TTC549 (cell line): ENCODE data around the gene CTNNA2.

Experiments used
- FAIRE-seq: peaks from 2 replicates; lab custom pipeline; 2012; peaks lifted over from hg19 to GRCh38; lab: Jason Lieb, UNC

Gene CTNNA2

DNA sequence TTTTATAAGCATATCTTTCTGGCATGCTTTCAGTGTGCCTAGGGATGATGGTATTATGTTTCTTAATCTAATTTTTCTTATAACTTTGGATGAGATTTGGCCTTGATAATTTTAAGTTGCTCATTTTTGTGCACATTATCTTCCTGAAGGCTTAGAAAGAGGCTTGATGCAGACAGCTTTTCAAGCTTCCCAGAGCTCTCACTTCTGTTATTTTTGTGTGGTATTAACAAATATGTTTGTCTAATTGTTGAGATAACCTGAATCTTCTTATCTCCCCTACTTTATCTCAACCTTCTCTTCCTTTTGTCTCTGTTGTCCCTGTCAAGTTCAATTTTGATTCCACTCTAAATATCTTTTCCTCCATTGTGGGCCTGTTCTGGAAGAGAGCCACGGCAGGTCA is 904.9 kb downstream of the CTNNA2 start:
- no peak for FAIRE-seq

DNA sequence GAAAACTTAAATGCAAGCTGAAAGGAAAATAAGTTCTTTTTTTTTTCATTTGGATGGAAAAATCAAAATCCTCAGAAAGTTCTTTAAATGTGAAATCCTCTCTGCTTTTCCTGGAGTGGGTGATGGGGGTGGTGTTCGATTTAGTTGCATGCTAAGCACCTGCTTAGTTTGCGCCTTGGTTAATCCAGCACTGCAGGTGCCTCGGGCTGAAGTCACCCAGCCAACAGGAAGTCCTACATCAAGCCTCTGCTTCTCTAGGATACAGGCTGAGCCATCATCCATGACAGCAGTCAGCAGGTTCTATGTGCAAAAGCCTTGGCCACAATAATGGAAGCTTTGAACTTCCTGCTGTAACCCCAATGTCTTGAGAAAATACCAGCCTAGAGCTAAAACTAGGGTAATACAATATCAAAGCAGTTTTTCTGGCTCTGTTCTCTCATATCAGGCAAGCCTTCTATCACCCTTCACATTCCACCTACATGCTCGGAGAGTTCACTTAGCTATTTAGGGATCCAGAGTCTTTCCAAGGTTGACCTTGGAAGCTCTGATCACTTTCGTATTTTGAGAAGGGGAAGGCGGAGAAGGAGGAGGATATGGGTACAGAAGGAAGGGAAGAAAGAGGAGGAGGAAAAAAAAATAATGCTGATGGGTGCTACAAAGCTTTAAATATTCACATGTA is 907.8 kb downstream of the CTNNA2 start:
- FAIRE-seq, result no peak

DNA sequence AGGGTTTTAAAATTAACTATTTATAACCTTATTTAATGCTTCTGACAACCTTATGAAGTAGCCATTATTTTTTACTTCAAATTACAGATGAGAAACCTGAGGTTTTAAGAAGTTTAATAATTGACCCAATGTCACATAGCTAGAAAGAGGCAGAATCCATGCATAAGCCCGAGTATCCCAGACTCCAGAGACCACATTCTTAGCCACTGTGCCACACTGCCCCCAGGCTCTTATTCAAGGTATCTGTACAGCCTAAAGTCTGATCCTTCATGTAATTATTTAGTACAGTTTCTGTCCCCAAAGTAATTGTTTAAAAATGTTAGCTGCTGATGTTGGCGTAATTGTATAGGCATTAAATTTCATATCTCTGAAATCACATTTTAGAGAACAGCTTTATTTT is 916.4 kb downstream of the CTNNA2 start:
- FAIRE-seq, result no peak

DNA sequence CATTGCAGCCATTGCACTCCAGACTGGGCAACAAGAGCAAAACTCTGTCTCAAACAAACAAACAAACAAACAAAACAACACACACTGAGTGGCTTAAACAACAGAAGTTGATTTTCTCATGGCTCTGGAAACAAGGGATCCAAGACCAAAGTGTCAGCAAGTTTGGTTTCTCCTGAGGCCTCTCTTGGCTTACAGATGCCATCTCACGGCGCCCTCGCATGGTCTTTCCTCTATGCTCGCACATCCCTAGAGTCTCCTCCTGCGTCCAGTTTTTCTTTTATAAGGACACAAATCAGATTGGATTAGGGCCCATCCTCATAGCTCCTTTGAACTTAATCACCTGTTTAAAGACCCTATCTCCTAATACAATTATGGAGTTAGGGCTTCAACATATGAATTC is 925.1 kb downstream of the CTNNA2 start:
- FAIRE-seq, result no peak

DNA sequence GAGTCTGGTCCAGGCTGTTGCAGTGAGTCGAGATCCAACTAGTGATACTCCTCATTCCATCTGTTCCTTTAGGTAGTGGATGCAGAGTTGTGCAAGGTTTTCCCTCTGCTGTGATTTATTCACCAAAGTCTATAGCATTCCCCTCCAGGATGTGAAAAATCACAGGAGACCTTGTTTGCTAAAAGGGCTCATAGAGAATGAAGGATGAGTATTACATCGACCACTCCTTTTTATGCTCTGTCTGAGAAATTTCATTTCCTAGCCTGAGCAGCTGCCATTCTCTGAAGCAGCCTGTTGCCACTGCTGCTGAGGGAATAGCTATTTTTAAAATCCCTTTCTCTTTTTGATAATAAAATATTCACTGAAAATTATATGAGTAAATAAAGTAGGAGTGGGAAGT is 925.8 kb downstream of the CTNNA2 start:
- no peak for FAIRE-seq

DNA sequence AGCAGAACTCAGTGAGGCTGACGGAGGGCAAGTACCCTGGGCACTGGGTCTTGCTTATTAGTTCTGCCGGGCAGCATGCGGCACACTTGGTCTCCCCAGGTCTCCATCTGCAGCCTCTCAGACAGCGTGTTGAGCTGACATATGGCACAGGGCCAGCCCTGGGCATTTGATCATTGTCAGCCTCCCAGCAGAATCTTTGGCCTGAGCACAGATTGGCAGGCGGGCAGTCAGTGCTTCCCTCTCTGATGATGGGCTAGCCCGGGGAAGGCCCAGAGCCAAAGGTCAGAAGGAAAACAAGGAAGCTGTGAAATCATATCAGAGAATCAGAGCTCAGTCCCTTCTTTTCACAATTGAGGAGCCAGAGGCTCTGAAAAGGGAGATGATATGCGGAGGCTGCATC is 941.8 kb downstream of the CTNNA2 start:
- no peak for FAIRE-seq

DNA sequence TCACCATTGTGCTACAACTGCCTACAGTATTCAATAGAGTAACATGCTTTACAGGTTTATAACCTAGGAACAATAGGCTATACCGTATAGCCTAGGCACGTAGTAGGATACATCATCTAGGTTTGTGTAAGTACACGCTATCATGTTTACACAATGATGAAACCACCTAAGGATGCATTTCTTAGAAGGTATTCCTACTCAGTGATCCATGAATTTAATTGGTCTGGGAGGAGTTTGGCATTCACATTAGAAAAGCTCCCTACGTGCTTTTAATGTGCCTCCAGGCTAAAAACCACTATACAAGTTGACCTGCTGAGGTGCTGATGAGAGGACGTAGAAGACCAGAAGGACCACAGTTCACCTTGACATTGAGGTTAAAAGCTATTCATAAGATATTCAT is 946.2 kb downstream of the CTNNA2 start:
- FAIRE-seq, result no peak

DNA sequence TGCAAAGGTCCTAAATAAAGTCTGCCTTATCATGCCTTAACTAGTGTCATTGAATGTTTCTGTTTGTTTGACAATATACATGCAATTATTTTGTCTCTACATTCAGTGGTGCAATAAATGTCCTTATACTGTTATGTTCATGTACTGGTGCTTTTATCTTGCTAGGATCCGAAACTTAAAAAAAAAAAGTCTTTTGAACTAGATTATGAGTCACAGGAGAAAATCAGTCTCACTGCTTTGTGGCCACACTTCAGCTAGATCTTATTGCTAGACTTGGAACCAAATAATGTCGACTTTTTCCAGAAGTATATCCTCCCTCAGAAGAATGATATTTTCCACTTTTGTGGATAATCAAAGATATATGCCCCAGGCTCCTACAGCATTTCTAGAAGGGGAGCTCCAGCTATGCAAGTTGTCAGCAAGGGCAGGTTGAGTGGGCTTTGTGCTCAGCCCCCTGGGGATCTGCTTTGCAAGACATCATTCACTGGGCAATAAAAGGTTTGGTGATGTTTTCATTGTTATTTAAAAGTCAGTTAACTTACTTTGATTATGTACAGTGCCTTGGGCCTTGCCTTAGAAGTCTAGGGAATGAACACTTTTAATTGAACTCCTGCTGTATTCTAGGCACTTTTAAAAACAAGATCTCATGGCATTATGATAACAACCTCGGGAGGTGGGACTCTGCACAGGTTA is 948.8 kb downstream of the CTNNA2 start:
- no peak for FAIRE-seq

DNA sequence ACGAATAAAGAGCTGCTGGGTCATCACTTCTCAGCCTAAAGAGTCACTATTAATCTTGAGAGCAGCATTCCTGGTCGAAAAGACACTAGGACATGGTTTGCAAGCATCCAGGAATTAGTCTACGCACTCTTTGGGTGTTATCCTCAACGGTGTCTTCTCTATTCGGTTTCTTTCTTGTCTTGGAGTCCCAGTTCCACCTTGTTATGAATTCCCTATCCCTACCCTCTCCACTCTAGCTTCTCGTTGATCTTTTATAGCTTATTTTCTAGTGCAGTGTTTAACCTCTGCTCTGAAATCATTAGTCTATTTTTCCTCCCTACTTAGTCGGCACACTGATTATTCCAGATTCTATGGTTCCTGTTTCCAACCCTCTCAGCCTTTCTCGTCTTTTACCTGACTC is 949.8 kb downstream of the CTNNA2 start:
- no peak for FAIRE-seq

DNA sequence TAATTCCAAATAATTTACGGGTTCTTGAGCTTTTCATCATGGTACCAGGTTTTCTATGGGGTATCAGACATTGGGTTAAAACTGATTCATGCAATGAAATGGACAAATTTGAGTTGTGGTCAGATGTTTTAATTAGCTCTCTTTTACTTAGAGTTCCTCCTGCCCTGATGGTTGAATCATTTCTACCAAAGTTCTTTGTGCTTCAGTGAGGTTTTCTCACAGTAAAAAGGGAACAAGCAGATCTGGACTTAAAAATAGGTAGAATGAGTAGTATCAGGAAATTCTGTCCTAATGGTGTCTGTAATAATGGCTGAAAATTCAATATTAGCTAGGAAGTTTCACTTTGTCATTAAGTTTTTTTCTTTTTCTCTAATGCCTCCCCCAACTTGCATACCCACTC is 951.4 kb downstream of the CTNNA2 start:
- FAIRE-seq, result no peak

DNA sequence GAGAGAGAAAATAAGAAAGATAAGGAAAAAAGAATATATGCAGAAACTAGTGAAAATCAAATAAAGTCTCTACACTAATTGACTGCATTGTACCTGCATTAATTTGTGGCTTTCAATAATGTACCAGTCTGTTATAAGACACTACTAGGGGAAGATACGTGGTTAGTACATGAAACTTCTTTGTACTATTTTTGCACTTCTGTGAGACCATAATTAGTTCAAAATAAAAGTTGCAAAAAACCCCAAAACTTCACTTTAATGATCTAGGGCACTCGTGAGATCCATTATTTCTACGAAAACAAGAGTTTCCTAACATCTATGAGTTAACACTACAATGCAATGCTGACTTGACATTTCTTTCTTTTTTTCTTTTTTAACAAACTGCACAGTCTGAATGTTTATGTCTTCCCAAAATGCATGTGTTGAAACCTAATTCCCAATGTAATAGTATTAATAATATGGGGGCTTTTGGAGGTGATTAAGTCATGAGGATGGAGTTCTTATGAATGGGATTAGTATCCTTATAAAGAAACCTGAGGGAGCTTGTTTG is 954.5 kb downstream of the CTNNA2 start:
- FAIRE-seq, result no peak

DNA sequence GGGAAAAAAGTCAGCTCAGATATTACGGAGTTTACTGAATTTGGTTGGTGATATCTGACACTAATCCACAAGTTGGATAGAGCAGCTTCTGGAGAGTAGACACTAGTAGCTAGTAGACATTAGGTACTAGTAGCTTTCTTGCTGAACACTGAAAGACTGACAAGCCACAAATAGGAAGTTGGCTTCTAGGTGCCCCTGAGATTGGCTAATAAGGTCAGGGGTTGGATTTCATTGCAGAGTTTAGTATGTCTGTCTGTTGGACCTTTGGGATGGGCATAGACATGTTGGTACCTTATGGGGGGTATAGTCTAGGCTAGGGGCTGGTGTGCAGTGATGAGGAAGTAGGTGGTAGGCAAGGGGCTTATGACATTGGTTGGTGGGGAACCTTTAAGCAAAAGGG is 956.6 kb downstream of the CTNNA2 start:
- no peak for FAIRE-seq

DNA sequence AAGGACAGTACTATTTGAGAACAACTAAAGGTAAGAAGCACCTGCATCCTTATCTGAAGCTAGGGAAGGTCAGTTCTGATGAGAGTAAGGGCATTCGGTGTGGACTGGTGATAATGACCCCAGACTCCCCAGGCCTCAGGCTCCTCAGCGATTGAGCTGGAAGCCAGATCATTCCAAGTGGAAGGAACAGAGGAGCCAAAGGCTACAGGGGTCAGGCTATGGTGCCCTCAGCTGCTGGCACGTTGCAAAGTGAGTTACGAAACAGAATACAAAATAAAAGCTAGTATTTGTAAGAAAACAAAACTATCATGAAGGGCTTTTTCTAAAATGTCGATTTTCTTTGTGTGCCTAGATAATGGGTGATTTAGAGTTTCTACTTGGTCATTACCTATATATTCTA is 960.2 kb downstream of the CTNNA2 start:
- FAIRE-seq, result no peak

DNA sequence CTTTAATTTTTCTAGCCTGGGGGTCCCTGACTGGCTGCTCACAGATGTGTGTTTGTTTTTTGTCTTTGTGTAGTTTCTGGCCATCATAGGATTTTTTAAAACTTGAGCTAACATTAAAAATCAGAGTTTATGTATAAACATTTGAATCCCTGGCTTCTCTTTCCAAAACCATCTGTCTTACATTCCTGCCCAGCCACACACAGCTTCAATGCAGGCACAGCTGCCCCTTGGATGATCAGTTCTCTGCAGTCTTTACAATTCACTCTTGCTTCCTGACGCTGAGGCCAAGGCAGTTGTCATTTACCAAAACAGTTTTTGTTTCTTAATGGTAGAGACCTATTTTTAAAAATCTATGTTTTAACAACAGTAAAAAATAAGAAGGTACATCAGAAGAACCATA is 960.9 kb downstream of the CTNNA2 start:
- FAIRE-seq, result no peak

DNA sequence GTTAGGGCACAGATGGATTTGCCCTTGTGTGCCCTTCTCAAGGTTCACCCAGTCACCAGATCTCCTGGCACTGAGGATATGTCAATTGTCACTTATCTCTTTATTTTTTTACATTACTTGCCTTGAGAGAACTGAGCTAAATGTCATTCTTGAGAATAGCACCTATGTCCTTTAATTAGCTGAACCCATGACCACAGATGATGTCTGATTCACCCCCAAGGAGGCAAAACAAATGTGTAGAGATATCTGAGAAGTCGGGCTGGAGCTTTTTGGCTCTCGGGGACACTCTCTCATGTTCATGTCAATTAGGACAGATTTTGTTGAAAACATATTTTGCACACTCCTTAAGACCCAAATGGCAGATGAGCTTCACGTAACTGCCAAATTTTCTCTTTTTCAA is 963.1 kb downstream of the CTNNA2 start:
- no peak for FAIRE-seq

DNA sequence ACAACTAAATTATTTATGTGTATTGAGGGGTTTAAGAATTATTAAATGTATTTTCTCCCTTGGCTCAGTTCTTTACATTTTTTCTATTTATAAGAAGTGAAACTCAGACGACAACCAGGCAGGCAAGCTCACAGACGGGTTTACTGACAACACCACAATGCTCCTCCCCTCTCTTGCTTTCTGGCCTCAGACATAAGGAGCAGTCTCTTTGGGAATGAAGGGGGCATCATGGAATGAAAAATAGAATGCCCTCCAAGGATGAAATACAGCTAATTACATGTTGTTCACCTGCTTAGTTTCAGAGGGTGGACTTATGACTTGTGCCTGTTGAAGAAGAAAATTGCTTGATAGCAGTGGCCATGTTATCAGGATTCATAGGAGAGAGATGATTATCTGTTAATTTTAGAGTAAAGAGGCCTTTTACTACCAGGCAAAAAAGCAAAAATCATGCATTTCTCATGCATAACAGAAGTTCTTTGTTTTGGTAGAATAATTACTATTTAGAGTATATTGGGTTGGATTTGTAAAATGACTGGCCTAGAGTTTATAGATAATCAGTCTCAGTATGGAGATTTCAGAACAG is 963.8 kb downstream of the CTNNA2 start:
- no peak for FAIRE-seq

DNA sequence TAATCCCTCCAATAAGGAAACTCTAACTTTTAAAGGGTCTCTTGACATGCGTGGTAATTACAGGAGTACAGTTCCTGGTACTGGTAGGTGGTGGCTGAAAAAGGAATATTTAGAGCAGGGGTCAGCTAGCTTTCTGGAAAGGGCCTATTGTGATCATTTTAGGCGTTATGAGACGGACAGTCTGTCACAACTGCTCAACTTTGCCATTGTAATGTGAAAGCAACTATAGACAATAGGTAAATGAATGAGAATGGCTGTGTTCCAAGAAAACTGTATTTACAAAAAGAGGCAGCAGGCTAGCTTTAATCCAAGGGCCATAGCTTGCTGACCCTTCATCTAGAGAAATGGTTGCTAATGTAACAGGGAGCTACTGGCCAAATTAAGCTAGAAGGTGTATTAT is 969.4 kb downstream of the CTNNA2 start:
- no peak for FAIRE-seq

DNA sequence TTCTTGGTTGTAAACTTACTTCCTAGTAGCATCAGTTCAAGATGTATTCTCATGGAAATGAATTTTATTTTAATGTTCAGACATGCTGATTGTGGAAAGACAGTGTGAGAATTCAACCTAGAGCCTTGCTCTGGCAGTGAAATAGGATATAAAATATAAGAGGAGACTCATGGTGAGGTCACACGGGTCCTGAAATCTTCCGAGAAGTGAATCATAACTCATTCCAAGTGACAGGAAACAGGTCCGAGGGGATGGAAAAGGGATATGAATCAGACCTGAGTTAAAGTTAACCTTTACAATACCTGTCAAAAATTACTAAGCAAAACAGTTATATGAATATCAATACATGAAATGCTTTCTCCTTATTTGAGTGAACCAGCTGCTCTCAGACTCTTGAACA is 976.9 kb downstream of the CTNNA2 start:
- no peak for FAIRE-seq

DNA sequence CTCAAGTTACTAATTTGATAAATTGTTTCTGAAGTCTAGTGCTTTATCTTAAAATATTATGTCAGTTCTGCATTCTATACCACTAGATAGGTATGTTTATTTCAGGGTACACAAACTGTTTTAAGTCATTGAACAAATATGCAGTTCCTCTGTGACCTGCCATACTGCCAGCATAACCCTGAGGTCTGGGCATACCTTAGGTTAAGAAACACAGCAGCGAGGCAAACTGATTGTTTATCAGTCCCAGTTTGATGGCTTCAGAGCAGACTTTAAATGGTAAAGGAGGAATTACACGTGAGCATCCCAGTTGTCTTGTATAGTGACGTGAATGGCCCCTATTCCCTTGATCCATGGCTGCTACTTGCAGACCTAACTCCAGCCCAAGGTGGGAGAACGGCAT is 978.1 kb downstream of the CTNNA2 start:
- FAIRE-seq, result no peak

DNA sequence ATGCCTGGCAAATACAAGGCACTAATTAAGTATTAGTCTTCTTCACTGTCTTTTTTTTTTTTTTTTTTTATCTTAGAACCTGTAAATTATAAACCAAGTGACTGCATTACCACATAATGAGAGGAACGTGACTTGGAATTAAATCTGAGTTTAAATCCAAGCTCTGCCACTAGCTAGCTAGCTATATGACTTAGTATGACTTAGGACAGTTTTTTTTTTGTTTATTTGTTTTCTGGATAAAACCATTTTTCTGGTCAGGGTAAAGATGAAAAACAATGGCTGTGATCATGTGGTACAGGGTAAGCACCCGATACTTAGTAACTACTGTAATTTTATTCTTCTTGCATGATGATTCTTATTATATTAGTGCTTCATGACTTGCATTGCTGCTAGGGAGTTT is 983.5 kb downstream of the CTNNA2 start:
- FAIRE-seq, result no peak

DNA sequence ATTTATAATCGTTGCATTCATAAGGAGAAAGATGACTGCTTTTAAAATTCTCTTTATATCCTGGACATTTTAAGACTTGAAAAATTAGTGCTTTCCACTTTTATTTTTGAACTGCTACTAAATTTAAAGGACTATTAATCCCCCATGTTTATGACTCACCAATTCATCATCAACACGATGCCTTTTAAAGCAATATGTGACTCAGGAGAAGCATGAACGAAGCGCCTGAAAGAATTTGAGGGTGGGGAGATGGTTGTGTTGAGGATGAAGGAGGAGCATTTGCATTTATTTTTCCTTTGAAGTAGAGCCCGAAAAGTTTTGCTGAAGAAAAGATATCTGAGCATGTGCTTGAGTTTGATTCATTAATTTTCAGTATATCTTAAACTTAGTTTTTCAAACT is 983.9 kb downstream of the CTNNA2 start:
- no peak for FAIRE-seq

DNA sequence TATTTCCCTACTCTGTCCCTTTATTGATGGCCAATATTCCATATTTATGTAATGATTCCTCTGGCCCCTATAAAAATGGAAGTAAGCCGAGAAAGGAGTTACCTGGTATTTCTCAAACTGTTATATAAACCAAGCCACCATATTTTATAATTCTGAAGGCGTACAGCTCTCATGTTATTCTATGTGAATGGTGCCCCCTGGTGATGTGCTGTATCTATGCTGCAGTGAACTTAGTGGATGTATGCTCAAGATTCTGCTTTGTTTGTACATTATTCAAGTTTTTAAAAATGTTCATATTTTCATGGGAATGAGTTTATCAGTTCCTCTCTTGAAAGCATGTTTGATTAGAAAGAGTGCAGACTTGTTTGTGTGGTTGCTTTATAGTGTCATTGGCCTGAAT is 986.2 kb downstream of the CTNNA2 start:
- FAIRE-seq, result no peak

DNA sequence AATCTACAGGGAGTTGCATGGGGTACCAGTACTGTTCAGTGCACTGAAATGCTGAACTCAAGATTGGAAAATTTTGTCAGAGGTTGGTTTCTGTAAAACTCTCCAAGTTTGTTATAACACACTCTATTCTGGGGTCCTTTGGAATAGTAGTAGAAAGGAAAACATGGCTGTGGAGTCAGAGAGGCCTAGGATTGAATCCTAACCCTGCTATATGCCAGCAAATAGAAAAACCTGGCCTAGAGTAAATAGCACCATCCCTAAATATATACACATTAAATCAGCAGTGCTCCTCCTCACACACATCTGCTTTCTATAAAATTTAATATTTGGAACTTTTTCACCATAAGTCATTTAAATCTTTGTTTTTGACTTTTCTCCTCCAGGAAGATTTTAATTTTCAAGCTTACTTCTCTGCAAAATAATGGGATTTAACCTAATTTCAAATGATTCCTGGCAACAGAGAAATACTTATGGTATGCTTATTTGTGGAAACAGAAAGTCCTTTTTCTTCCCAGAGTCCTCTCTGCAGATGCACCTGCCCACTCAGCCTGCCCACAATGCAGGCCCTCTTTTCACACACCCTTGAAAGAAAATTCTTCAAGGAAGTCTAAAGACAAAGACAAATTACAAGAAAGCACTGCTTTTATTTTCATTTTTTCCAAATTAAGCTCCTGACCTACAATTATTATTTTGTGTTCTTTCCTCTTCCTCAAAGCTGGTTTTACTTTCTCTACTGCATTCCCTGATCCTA is 989.2 kb downstream of the CTNNA2 start:
- no peak for FAIRE-seq
